GM19023 (cell line): Measurements from ENCODE around the gene RAB22A.

Experiments
- ATAC-seq: cut with Tn5 transposase; IDR thresholded peaks from one replicate; pipeline ENCODE4 v1.9.1; 2021; ENCODE audit warnings: mild to moderate bottlenecking, moderate library complexity; ENCODE audit not compliant: unreplicated experiment

RAB22A gene

GRCh38 chr20:58384821-58385220, 75.3 kb downstream of the RAB22A start:
- no peak for ATAC-seq

GRCh38 chr20:58388028-58388601, 78.6 kb downstream of the RAB22A start:
- ATAC-seq: no peak

- peak; percentile 97 for ATAC-seq
These were observed 79.4 kb downstream of the RAB22A start, which contains the start of gene VAPB for GRCh38 chr20:58388882-58389323. VAPB (plus strand) TSS chr20:58389229; CDS start chr20:58389460, 231 bp downstream.

GRCh38 chr20:58389324-58389967, 79.9 kb downstream of the RAB22A start:
- ATAC-seq: peak; percentile 37

GRCh38 chr20:58389968-58390658, 80.6 kb downstream of the RAB22A start:
- ATAC-seq: no peak

- ATAC-seq: no peak
These were observed 81.1 kb downstream of the RAB22A start for GRCh38 chr20:58390659-58391035.

- ATAC-seq: no peak
These were observed 82.8 kb downstream of the RAB22A start for GRCh38 chr20:58392286-58392685.

- ATAC-seq: no peak
These were observed 83.8 kb downstream of the RAB22A start for GRCh38 chr20:58393299-58393698.

GRCh38 chr20:58394801-58395200, 85.3 kb downstream of the RAB22A start:
- ATAC-seq: no peak

GRCh38 chr20:58395604-58396003, 86.1 kb downstream of the RAB22A start:
- ATAC-seq: no peak

GRCh38 chr20:58397429-58397828, 87.9 kb downstream of the RAB22A start:
- no peak for ATAC-seq

GRCh38 chr20:58398254-58398653, 88.7 kb downstream of the RAB22A start:
- no peak for ATAC-seq

- ATAC-seq: no peak
These were observed 90.4 kb downstream of the RAB22A start for GRCh38 chr20:58399926-58400325.

- no peak for ATAC-seq
These were observed 91.6 kb downstream of the RAB22A start for GRCh38 chr20:58401162-58401561.

GRCh38 chr20:58402305-58402704, 92.8 kb downstream of the RAB22A start:
- ATAC-seq: no peak

- peak; percentile 66 for ATAC-seq
These were observed 93.3 kb downstream of the RAB22A start for GRCh38 chr20:58402827-58403226.

- peak; percentile 10 for ATAC-seq
These were observed 93.8 kb downstream of the RAB22A start for GRCh38 chr20:58403272-58403671.

GRCh38 chr20:58405504-58406291, 96.2 kb downstream of the RAB22A start:
- no peak for ATAC-seq

- ATAC-seq: no peak
These were observed 97.0 kb downstream of the RAB22A start for GRCh38 chr20:58406422-58407001.

- ATAC-seq: no peak
These were observed 97.8 kb downstream of the RAB22A start for GRCh38 chr20:58407201-58407873.
